Measurements from ENCODE around the gene C3orf18.

GRCh38 chr3:50609763-50610085 lies 42.2 kb upstream of the C3orf18 start:
- TF ChIP-seq, protein P1, sequence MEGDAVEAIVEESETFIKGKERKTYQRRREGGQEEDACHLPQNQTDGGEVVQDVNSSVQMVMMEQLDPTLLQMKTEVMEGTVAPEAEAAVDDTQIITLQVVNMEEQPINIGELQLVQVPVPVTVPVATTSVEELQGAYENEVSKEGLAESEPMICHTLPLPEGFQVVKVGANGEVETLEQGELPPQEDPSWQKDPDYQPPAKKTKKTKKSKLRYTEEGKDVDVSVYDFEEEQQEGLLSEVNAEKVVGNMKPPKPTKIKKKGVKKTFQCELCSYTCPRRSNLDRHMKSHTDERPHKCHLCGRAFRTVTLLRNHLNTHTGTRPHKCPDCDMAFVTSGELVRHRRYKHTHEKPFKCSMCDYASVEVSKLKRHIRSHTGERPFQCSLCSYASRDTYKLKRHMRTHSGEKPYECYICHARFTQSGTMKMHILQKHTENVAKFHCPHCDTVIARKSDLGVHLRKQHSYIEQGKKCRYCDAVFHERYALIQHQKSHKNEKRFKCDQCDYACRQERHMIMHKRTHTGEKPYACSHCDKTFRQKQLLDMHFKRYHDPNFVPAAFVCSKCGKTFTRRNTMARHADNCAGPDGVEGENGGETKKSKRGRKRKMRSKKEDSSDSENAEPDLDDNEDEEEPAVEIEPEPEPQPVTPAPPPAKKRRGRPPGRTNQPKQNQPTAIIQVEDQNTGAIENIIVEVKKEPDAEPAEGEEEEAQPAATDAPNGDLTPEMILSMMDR (IDR thresholded peaks at IDR 0.05): no peak
- TF ChIP-seq POLR2A (IDR thresholded peaks at IDR 0.05): no peak

Data from heart left ventricle (tissue), 13 donors.